T-helper 2 cell (primary cell): ENCODE results near the gene CIC.
A peak's percentile ranks its signal among the peaks of the same experiment; 100 is the strongest.

ENCODE experiments used
- DNase-seq, 5 experiments: peaks; one replicate each; pipeline versions ENCODE4 v3.0.0 to v3.0.0-alpha.2; 2012 to 2022

Gene CIC

GRCh38 chr19:42244347-42245220 lies 24.5 kb upstream of the CIC start:
- DNase-seq = peak; percentile 68 to 96 (median 87)

GRCh38 chr19:42245231-42245630 lies 23.8 kb upstream of the CIC start:
- DNase-seq = no peak

GRCh38 chr19:42246143-42246921 lies 22.7 kb upstream of the CIC start:
- no peak for DNase-seq

- no peak for DNase-seq
Observed at GRCh38 chr19:42246922-42247639, 22.0 kb upstream of the CIC start.

- no peak for DNase-seq
Observed at GRCh38 chr19:42247640-42248199, 21.3 kb upstream of the CIC start.

GRCh38 chr19:42248270-42249148 lies 20.5 kb upstream of the CIC start:
- no peak for DNase-seq

GRCh38 chr19:42249149-42249750 lies 19.8 kb upstream of the CIC start:
- no peak for DNase-seq

- DNase-seq = no peak
Observed at GRCh38 chr19:42249769-42250168, 19.3 kb upstream of the CIC start.

GRCh38 chr19:42250183-42250665 lies 18.8 kb upstream of the CIC start:
- no peak for DNase-seq

- no peak for DNase-seq
Observed at GRCh38 chr19:42250666-42251531, 18.2 kb upstream of the CIC start.

- DNase-seq = no peak
Observed at GRCh38 chr19:42251572-42252358, 17.3 kb upstream of the CIC start.

GRCh38 chr19:42252365-42253244 lies 16.4 kb upstream of the CIC start:
- DNase-seq = no peak

GRCh38 chr19:42253245-42254088 lies 15.6 kb upstream of the CIC start:
- peak; percentile 44 to 70 (median 49) for DNase-seq

GRCh38 chr19:42254089-42254849 lies 14.8 kb upstream of the CIC start:
- DNase-seq = peak; percentile 51 to 82 (median 68)

- DNase-seq = peak; percentile 88 to 94 (median 91)
Observed at GRCh38 chr19:42254850-42255765, 13.9 kb upstream of the CIC start, which contains the start of gene ERF. TSS of gene ERF (minus strand) at chr19:42255128. CDS start at chr19:42254999, 129 bp downstream.
